Panc1 (cell line): ENCODE results near the gene SORCS1.

Source experiments
- CTCF ChIP-seq: fragments of 450-650 bp; IDR thresholded peaks from 2 replicates; pipeline ENCODE4 v1.5.1; 2017; ENCODE audit warnings: mild to moderate bottlenecking
- POLR2AphosphoS5 ChIP-seq: IDR thresholded peaks from 2 replicates; pipeline ENCODE4 v1.6.1; 2012; ENCODE audit warnings: mild to moderate bottlenecking, low read depth, low read length, moderate library complexity
- REST ChIP-seq, 2 experiments: IDR thresholded peaks; 2 replicates each; pipeline ENCODE4 v1.6.1; 2011 to 2012; ENCODE audit warnings: low read depth in 2 of 2, control low read depth in 1 of 2, low read length in 1 of 2, mild to moderate bottlenecking in 1 of 2, moderate library complexity in 1 of 2; ENCODE audit not compliant: insufficient read depth in 1 of 2
- SIN3A ChIP-seq: IDR thresholded peaks from 2 replicates; pipeline ENCODE4 v1.6.1; 2012; ENCODE audit warnings: low read depth, mild to moderate bottlenecking, low read length, moderate library complexity, borderline replicate concordance; ENCODE audit not compliant: insufficient read depth
- TCF7L2 ChIP-seq: IDR thresholded peaks from 2 replicates; pipeline ENCODE4 v1.6.1; 2011; ENCODE audit warnings: mild to moderate bottlenecking, low read depth, low read length, inconsistent platforms

- no peak for TF ChIP-seq REST (IDR thresholded peaks at IDR 0.05; ENCODE audit: insufficient read depth in 1 of 2, low read depth in 2 of 2, low read length in 1 of 2)
- TF ChIP-seq CTCF: no peak
- TF ChIP-seq POLR2AphosphoS5: no peak
- no peak for TF ChIP-seq TCF7L2
- TF ChIP-seq SIN3A: no peak
Observed at GRCh38 chr10:106894692-106895091, 269.8 kb downstream of the SORCS1 start.
